HepG2 (cell line): ENCODE data around the gene TERC. TPM values are rescaled to one million over a fixed set of nuclear protein-coding genes. Genes with fewer than 3 reads are reported as not detected.

Experiments used
- CREM ChIP-seq, 2 experiments: sonication (generic) in 1 of 2; formaldehyde crosslinking in 1 of 2; IDR thresholded peaks; 2 replicates each; pipeline versions ENCODE4 v1.4.0 to v1.6.1; 2016 to 2020; ENCODE audit warnings: antibody characterized with exemption in 1 of 2, mild to moderate bottlenecking in 1 of 2, missing genetic modification reagents in 1 of 2
- FOXK2 ChIP-seq: fragments of 450-650 bp; IDR thresholded peaks from 2 replicates; pipeline ENCODE4 v1.6.1; 2016
- KLF11 ChIP-seq: IDR thresholded peaks from 2 replicates; pipeline ENCODE4 v1.6.1; 2016; ENCODE audit warnings: missing compliant biosample characterization
- MYPOP ChIP-seq: sonication (generic); formaldehyde crosslinking; IDR thresholded peaks from 2 replicates; pipeline ENCODE4 v1.8.1; 2023; ENCODE audit warnings: mild to moderate bottlenecking, moderate library complexity, missing genetic modification reagents
- PHF20 ChIP-seq: sonication (generic); formaldehyde crosslinking; IDR thresholded peaks from 2 replicates; pipeline ENCODE4 v1.5.0; 2020; ENCODE audit warnings: mild to moderate bottlenecking, missing genetic modification reagents
- RBFOX2 ChIP-seq: fragments of 200-400 bp; formaldehyde crosslinking; IDR thresholded peaks from 2 replicates; pipeline ENCODE4 v1.6.1; 2017; ENCODE audit warnings: low read depth, mild to moderate bottlenecking, low read length
- TIGD3 ChIP-seq: sonication (generic); formaldehyde crosslinking; IDR thresholded peaks from 2 replicates; pipeline ENCODE4 v1.5.1; 2020; ENCODE audit warnings: mild to moderate bottlenecking, missing genetic modification reagents, borderline replicate concordance
- ZBTB1 ChIP-seq: sonication (generic); formaldehyde crosslinking; IDR thresholded peaks from 2 replicates; pipeline ENCODE4 v1.4.0; 2020; ENCODE audit warnings: missing genetic modification reagents, borderline replicate concordance
- ZNF296 ChIP-seq: sonication (generic); formaldehyde crosslinking; conservative IDR thresholded peaks from 2 replicates; pipeline ENCODE4 v1.5.0; 2020; ENCODE audit warnings: mild to moderate bottlenecking, missing genetic modification reagents
- ZNF556 ChIP-seq: sonication (generic); formaldehyde crosslinking; IDR thresholded peaks from 2 replicates; pipeline ENCODE4 v1.4.0; 2020; ENCODE audit warnings: mild to moderate bottlenecking, missing genetic modification reagents, borderline replicate concordance
- ZNF792 ChIP-seq: IDR thresholded peaks from 2 replicates; pipeline ENCODE4 v1.6.1; 2016
- ZNF841 ChIP-seq: sonication (generic); formaldehyde crosslinking; IDR thresholded peaks from 2 replicates; pipeline ENCODE4 v1.8.1; 2023; ENCODE audit warnings: missing genetic modification reagents, borderline replicate concordance
- ZSCAN30 ChIP-seq: sonication (generic); formaldehyde crosslinking; IDR thresholded peaks from 2 replicates; pipeline ENCODE4 v1.5.0; 2020; ENCODE audit warnings: mild to moderate bottlenecking, missing genetic modification reagents
- polyA plus RNA-seq, 8 experiments: library from polyadenylated mRNA; depleted of rRNA in 3 of 8; stranded (reverse) in 7 of 8; unstranded in 1 of 8; fragments of >200 nt; fragmentation: Illumina TruSeq in 4 of 8; extraction: Trizol in 4 of 8; gene quantifications; 2 replicates each; pipeline versions ENCODE4 v1.2.1 to v1.2.3, GENCODE V29; 2011 to 2016; ENCODE audit warnings: low read depth in 4 of 8, missing spikeins in 1 of 8, mixed read lengths in 1 of 8; ENCODE audit not compliant: insufficient read depth in 1 of 8
- total RNA-seq, 5 experiments: library from RNA; depleted of rRNA; stranded (reverse); fragments of >200 nt; fragmentation: Illumina TruSeq; extraction: Trizol; gene quantifications; 2 replicates each; pipeline ENCODE4 v1.2.3, GENCODE V29; 2016; ENCODE audit warnings: low read depth in 1 of 5
- TF ChIP-seq, protein P1 (sequence below): sonication (generic); formaldehyde crosslinking; IDR thresholded peaks from 2 replicates; pipeline ENCODE4 v1.5.0; 2020; ENCODE audit warnings: mild to moderate bottlenecking, missing genetic modification reagents
- TF ChIP-seq, protein P2 (sequence below): sonication (generic); formaldehyde crosslinking; IDR thresholded peaks from 2 replicates; pipeline ENCODE4 v1.4.0; 2020; ENCODE audit warnings: mild to moderate bottlenecking, missing genetic modification reagents, borderline replicate concordance

Gene TERC
- total and polyA plus RNA-seq, 2 of the 13 experiments (the other 11 are each of a cell fraction or from before 2014, with no cell fraction given), result 1.3 to 74.6 TPM

- TF ChIP-seq ZSCAN30 (CRISPR knock-in tag), result no peak
- TF ChIP-seq MYPOP (CRISPR knock-in tag), result peak; percentile 37
- TF ChIP-seq PHF20 (CRISPR knock-in tag), result peak; percentile 86
- TF ChIP-seq ZNF841 (CRISPR knock-in tag), result no peak
- peak; percentile 81 for TF ChIP-seq ZNF556 (CRISPR knock-in tag)
- no peak for TF ChIP-seq FOXK2
- TF ChIP-seq RBFOX2, result peak; percentile 97
- peak; percentile 93 for TF ChIP-seq CREM (IDR thresholded peaks at IDR 0.05)
- no peak; the same call in 1 of the 2 replicates for TF ChIP-seq CREM (CRISPR knock-in tag; IDR thresholded peaks at IDR 0.05)
- TF ChIP-seq ZBTB1 (CRISPR knock-in tag), result no peak
- TF ChIP-seq ZNF296, result no peak
- TF ChIP-seq ZNF792 (CRISPR knock-in tag), result peak; percentile 45; the same call in 1 of the 2 replicates
- TF ChIP-seq, protein P1, sequence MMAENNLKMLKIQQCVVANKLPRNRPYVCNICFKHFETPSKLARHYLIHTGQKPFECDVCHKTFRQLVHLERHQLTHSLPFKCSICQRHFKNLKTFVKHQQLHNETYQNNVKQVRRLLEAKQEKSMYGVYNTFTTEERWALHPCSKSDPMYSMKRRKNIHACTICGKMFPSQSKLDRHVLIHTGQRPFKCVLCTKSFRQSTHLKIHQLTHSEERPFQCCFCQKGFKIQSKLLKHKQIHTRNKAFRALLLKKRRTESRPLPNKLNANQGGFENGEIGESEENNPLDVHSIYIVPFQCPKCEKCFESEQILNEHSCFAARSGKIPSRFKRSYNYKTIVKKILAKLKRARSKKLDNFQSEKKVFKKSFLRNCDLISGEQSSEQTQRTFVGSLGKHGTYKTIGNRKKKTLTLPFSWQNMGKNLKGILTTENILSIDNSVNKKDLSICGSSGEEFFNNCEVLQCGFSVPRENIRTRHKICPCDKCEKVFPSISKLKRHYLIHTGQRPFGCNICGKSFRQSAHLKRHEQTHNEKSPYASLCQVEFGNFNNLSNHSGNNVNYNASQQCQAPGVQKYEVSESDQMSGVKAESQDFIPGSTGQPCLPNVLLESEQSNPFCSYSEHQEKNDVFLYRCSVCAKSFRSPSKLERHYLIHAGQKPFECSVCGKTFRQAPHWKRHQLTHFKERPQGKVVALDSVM (CRISPR knock-in tag), result 0 out of 2 replicates have a peak, but pooled peaks have one; percentile 13
- no peak for TF ChIP-seq KLF11 (CRISPR knock-in tag)
- TF ChIP-seq, protein P2, sequence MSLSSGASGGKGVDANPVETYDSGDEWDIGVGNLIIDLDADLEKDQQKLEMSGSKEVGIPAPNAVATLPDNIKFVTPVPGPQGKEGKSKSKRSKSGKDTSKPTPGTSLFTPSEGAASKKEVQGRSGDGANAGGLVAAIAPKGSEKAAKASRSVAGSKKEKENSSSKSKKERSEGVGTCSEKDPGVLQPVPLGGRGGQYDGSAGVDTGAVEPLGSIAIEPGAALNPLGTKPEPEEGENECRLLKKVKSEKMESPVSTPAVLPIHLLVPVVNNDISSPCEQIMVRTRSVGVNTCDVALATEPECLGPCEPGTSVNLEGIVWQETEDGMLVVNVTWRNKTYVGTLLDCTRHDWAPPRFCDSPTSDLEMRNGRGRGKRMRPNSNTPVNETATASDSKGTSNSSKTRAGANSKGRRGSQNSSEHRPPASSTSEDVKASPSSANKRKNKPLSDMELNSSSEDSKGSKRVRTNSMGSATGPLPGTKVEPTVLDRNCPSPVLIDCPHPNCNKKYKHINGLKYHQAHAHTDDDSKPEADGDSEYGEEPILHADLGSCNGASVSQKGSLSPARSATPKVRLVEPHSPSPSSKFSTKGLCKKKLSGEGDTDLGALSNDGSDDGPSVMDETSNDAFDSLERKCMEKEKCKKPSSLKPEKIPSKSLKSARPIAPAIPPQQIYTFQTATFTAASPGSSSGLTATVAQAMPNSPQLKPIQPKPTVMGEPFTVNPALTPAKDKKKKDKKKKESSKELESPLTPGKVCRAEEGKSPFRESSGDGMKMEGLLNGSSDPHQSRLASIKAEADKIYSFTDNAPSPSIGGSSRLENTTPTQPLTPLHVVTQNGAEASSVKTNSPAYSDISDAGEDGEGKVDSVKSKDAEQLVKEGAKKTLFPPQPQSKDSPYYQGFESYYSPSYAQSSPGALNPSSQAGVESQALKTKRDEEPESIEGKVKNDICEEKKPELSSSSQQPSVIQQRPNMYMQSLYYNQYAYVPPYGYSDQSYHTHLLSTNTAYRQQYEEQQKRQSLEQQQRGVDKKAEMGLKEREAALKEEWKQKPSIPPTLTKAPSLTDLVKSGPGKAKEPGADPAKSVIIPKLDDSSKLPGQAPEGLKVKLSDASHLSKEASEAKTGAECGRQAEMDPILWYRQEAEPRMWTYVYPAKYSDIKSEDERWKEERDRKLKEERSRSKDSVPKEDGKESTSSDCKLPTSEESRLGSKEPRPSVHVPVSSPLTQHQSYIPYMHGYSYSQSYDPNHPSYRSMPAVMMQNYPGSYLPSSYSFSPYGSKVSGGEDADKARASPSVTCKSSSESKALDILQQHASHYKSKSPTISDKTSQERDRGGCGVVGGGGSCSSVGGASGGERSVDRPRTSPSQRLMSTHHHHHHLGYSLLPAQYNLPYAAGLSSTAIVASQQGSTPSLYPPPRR (CRISPR knock-in tag), result no peak; the same call in 1 of the 2 replicates
- TF ChIP-seq TIGD3 (CRISPR knock-in tag), result no peak
These were observed 8.3 kb upstream of the TERC start, which contains the start of gene MYNN (continued) for GRCh38 chr3:169772897-169773816.
